ENCODE data around the gene ADRB2. TPM values are rescaled to one million over a fixed set of nuclear protein-coding genes. Genes with fewer than 3 reads are reported as not detected.

Gene ADRB2
- total RNA-seq, 4 donors from 2014 or later, result 1.00 to 3.5 (median 1.7) TPM

DNA sequence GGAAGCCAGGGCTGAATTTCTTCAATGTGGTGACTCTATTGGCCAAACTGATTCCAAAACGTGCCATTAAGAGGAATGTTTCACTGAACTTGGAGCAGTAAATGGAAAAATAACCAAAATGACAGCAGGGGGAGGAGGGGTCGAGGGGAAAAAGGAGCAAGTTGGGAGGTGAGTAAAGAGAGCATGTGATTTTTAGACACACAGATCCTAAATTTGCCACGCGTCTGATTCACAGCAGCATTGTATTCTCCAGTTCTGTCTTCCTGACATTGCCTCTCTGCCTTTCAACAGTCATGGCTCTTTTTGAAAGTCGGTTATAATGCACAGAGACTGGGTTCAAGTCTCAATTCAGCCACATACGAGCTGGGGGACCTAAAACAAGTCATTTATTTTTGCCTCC is 22.0 kb upstream of the ADRB2 start:
- intact Hi-C loops (cut with DNase I; ENCODE audit: low total_unique reads), result no loop called here
- in situ Hi-C loops (cut with MboI; ENCODE audit: low pct_ligation_motif_present in 1 of 4, low pct_unique_long_range_greater_than_20kb in 1 of 4, low sequenced_read_pairs in 3 of 4), result loop anchor here in 1 of 4 donors (25.0 kb wide), 1 partner anchor 158 kb away; no protein-coding TSS in a partner anchor

GRCh38 chr5:148805326-148806290 is 20.8 kb upstream of the ADRB2 start:
- Histone ChIP-seq H3K4me1 (peaks cover 0 to 32% (median 6%) of the 10 kb centered on the region in 4 donors), H3K27me3 (no peaks in the 10 kb centered on the region), H3K9me3 (no peaks in the 10 kb centered on the region), H3K27ac (no peak overlapping the region), H3K4me3 (no peak overlapping the region), H3K36me3 (no peaks in the 10 kb centered on the region)
- WGBS, 2 donors (ENCODE audit: low coverage in 1 of 2), result 55 to 64% methylated on average over 6 to 7 of the region's 7 CpGs
- TF ChIP-seq POLR2AphosphoS5 (IDR thresholded peaks at IDR 0.05), result no peak
- no peak for TF ChIP-seq POLR2A (IDR thresholded peaks at IDR 0.05)
- TF ChIP-seq, protein P1, sequence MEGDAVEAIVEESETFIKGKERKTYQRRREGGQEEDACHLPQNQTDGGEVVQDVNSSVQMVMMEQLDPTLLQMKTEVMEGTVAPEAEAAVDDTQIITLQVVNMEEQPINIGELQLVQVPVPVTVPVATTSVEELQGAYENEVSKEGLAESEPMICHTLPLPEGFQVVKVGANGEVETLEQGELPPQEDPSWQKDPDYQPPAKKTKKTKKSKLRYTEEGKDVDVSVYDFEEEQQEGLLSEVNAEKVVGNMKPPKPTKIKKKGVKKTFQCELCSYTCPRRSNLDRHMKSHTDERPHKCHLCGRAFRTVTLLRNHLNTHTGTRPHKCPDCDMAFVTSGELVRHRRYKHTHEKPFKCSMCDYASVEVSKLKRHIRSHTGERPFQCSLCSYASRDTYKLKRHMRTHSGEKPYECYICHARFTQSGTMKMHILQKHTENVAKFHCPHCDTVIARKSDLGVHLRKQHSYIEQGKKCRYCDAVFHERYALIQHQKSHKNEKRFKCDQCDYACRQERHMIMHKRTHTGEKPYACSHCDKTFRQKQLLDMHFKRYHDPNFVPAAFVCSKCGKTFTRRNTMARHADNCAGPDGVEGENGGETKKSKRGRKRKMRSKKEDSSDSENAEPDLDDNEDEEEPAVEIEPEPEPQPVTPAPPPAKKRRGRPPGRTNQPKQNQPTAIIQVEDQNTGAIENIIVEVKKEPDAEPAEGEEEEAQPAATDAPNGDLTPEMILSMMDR (IDR thresholded peaks at IDR 0.05), result no peak
- TF ChIP-seq EP300 (IDR thresholded peaks at IDR 0.05; ENCODE audit: low read depth), result no peak
- in situ Hi-C loops (cut with MboI; ENCODE audit: low pct_ligation_motif_present in 1 of 4, low pct_unique_long_range_greater_than_20kb in 1 of 4, low sequenced_read_pairs in 3 of 4), result loop anchor here in 1 of 4 donors (25.0 kb wide), 1 partner anchor 157 kb away; no protein-coding TSS in a partner anchor
- intact Hi-C loops (cut with DNase I; ENCODE audit: low total_unique reads), result no loop called here
- no peak for DNase-seq

More for the DNA sequence above, 22.0 kb upstream of the ADRB2 start:
- Histone ChIP-seq H3K36me3 (no peaks in the 10 kb centered on the region), H3K4me1 (peaks cover 0 to 24% (median 4%) of the 10 kb centered on the region in 4 donors), H3K4me3 (no peak overlapping the region), H3K9me3 (no peaks in the 10 kb centered on the region), H3K27me3 (no peaks in the 10 kb centered on the region), H3K27ac (no peak overlapping the region)
- TF ChIP-seq POLR2A (IDR thresholded peaks at IDR 0.05), result no peak
- TF ChIP-seq POLR2AphosphoS5 (IDR thresholded peaks at IDR 0.05), result no peak
- TF ChIP-seq, protein P1 (IDR thresholded peaks at IDR 0.05), result no peak
- TF ChIP-seq EP300 (IDR thresholded peaks at IDR 0.05; ENCODE audit: low read depth), result no peak
- DNase-seq, result no peak
- WGBS, 2 donors (ENCODE audit: low coverage in 1 of 2), result 87 to 89% methylated on average over 3 to 6 of the region's 6 CpGs

DNA sequence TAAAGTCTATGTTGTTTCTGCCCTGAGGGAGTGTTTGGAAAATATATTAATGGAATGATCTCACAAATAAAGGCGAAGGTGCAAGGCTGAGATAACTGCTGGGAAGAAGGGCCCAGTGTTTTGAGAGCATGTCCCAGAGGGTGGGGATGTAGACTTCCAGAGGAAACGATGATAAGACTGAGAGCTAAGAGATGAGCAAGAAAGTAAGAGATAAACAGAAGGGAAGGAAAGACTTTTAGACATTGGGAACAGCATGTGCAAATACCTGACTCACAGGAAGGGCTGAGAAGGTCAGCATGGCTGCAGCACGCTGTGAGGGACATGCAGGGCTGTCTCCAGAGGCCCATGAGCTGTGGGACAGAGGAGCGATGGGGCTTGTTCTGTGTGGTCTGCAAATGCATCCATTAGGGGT is 19.9 kb upstream of the ADRB2 start:
- intact Hi-C loops (cut with DNase I; ENCODE audit: low total_unique reads), result no loop called here
- no peak overlapping the region for H3K4me3 ChIP-seq
- no peak for DNase-seq
- H3K9me3 ChIP-seq, result no peaks in the 10 kb centered on the region
- peaks cover 0 to 32% (median 6%) of the 10 kb centered on the region in 4 donors for H3K4me1 ChIP-seq
- no peak for TF ChIP-seq POLR2AphosphoS5 (IDR thresholded peaks at IDR 0.05)
- TF ChIP-seq, protein P1 (IDR thresholded peaks at IDR 0.05), result no peak
- no peak for TF ChIP-seq POLR2A (IDR thresholded peaks at IDR 0.05)
- TF ChIP-seq EP300 (IDR thresholded peaks at IDR 0.05; ENCODE audit: low read depth), result no peak
- H3K36me3 ChIP-seq, result no peaks in the 10 kb centered on the region
- no peak overlapping the region for H3K27ac ChIP-seq
- H3K27me3 ChIP-seq, result no peaks in the 10 kb centered on the region
- WGBS, 2 donors (ENCODE audit: low coverage in 1 of 2), result 84 to 92% methylated on average over 4 of the region's 4 CpGs
- in situ Hi-C loops (cut with MboI; ENCODE audit: low pct_ligation_motif_present in 1 of 4, low pct_unique_long_range_greater_than_20kb in 1 of 4, low sequenced_read_pairs in 3 of 4), result loop anchor here in 1 of 4 donors (25.0 kb wide), 1 partner anchor 156 kb away; no protein-coding TSS in a partner anchor

DNA sequence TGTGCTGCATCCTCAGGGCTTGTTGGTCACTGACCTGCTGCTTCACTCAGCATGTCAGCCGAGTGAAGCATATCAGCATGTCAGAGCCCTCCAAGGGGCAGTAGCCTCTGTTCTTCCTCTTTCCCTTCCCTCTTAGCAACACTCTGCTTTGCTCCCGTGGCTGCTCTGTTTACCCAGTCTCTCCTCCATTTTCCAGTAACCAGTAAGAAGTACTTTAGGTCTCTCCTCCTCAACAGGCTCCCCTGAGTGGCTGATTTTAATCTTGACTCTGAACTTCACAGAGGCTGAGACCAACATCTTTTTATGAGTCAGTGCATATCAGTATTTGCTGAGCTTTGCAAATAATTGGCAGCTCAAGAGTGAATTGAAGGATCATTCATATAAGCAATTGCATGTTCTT is 18.6 kb upstream of the ADRB2 start:
- no peaks in the 10 kb centered on the region for H3K9me3 ChIP-seq
- no peaks in the 10 kb centered on the region for H3K27me3 ChIP-seq
- peak; percentile 19 for DNase-seq
- H3K36me3 ChIP-seq, result no peaks in the 10 kb centered on the region
- peaks cover 0 to 32% (median 6%) of the 10 kb centered on the region in 4 donors for H3K4me1 ChIP-seq
- peak overlapping the region in 1 of 4 donors; percentile 17 for H3K27ac ChIP-seq
- 18 to 37% methylated on average over 2 of the region's 2 CpGs for WGBS, 2 donors (ENCODE audit: low coverage in 1 of 2)
- TF ChIP-seq POLR2A (IDR thresholded peaks at IDR 0.05) (no peak), POLR2AphosphoS5 (IDR thresholded peaks at IDR 0.05) (no peak), EP300 (IDR thresholded peaks at IDR 0.05; ENCODE audit: low read depth) (no peak)
- TF ChIP-seq, protein P1 (IDR thresholded peaks at IDR 0.05), result no peak
- in situ Hi-C loops (cut with MboI; ENCODE audit: low pct_ligation_motif_present in 1 of 4, low pct_unique_long_range_greater_than_20kb in 1 of 4, low sequenced_read_pairs in 3 of 4) (loop anchor here in 1 of 4 donors (25.0 kb wide), 1 partner anchor 154 kb away; no protein-coding TSS in a partner anchor), intact Hi-C loops (cut with DNase I; ENCODE audit: low total_unique reads) (no loop called here)
- no peak overlapping the region for H3K4me3 ChIP-seq
